ENCODE data around the gene FJX1.
A peak's percentile ranks its signal among the peaks of the same experiment; 100 is the strongest.

FJX1 gene

GRCh38 chr11:35617687-35618496 lies at the start of gene FJX1:
TSS of gene FJX1 (plus strand) at chr11:35618460. CDS start at chr11:35618637, 177 bp downstream.
- peak; percentile 91 for DNase-seq

- no peak for DNase-seq
These were observed 46.6 kb upstream of the FJX1 start for GRCh38 chr11:35571696-35572095.

GRCh38 chr11:35579557-35580396 lies 38.5 kb upstream of the FJX1 start:
- DNase-seq = no peak

GRCh38 chr11:35580397-35580781 lies 37.9 kb upstream of the FJX1 start:
- no peak for DNase-seq

GRCh38 chr11:35582033-35582432 lies 36.2 kb upstream of the FJX1 start:
- DNase-seq = no peak

- no peak for DNase-seq
These were observed 35.1 kb upstream of the FJX1 start for GRCh38 chr11:35583126-35583525.

- no peak for DNase-seq
These were observed 34.4 kb upstream of the FJX1 start for GRCh38 chr11:35583843-35584242.

GRCh38 chr11:35584321-35584720 lies 33.9 kb upstream of the FJX1 start:
- DNase-seq = no peak

GRCh38 chr11:35585416-35585815 lies 32.8 kb upstream of the FJX1 start:
- no peak for DNase-seq

- no peak for DNase-seq
These were observed 32.0 kb upstream of the FJX1 start for GRCh38 chr11:35586222-35586621.

GRCh38 chr11:35587972-35588371 lies 30.3 kb upstream of the FJX1 start:
- no peak for DNase-seq

- no peak for DNase-seq
These were observed 29.6 kb upstream of the FJX1 start for GRCh38 chr11:35588627-35589026.

GRCh38 chr11:35589281-35589680 lies 29.0 kb upstream of the FJX1 start:
- DNase-seq = no peak

GRCh38 chr11:35590412-35590811 lies 27.8 kb upstream of the FJX1 start:
- no peak for DNase-seq

- no peak for DNase-seq
These were observed 25.1 kb upstream of the FJX1 start for GRCh38 chr11:35593143-35593542.

GRCh38 chr11:35594680-35595079 lies 23.6 kb upstream of the FJX1 start:
- no peak for DNase-seq

GRCh38 chr11:35598254-35599125 lies 19.8 kb upstream of the FJX1 start:
- no peak for DNase-seq

GRCh38 chr11:35600331-35600838 lies 17.9 kb upstream of the FJX1 start:
- no peak for DNase-seq

GRCh38 chr11:35602160-35602793 lies 16.0 kb upstream of the FJX1 start:
- DNase-seq = no peak

GRCh38 chr11:35602979-35603378 lies 15.3 kb upstream of the FJX1 start:
- DNase-seq = no peak

GRCh38 chr11:35605706-35606105 lies 12.6 kb upstream of the FJX1 start:
- DNase-seq = peak; percentile 74

- DNase-seq = no peak
These were observed 12.1 kb upstream of the FJX1 start for GRCh38 chr11:35606206-35606605.
